Activated CD4-positive, alpha-beta T cell treated with anti-CD3 and anti-CD28 coated beads, Interleukin-2, amount 50 U/mL, for 4 hours (primary cell): ENCODE measurements around the gene RNF149.
"Not testable (repeated sequence)": the region's sequence is repeated elsewhere in the genome, so short reads cannot be mapped to it uniquely, and the experiment has no call there.

Source experiments
- DNase-seq, 2 experiments: peaks; one replicate each; pipeline ENCODE4 v3.0.0-alpha.2; 2020

Gene RNF149, protein sequence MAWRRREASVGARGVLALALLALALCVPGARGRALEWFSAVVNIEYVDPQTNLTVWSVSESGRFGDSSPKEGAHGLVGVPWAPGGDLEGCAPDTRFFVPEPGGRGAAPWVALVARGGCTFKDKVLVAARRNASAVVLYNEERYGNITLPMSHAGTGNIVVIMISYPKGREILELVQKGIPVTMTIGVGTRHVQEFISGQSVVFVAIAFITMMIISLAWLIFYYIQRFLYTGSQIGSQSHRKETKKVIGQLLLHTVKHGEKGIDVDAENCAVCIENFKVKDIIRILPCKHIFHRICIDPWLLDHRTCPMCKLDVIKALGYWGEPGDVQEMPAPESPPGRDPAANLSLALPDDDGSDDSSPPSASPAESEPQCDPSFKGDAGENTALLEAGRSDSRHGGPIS

DNA sequence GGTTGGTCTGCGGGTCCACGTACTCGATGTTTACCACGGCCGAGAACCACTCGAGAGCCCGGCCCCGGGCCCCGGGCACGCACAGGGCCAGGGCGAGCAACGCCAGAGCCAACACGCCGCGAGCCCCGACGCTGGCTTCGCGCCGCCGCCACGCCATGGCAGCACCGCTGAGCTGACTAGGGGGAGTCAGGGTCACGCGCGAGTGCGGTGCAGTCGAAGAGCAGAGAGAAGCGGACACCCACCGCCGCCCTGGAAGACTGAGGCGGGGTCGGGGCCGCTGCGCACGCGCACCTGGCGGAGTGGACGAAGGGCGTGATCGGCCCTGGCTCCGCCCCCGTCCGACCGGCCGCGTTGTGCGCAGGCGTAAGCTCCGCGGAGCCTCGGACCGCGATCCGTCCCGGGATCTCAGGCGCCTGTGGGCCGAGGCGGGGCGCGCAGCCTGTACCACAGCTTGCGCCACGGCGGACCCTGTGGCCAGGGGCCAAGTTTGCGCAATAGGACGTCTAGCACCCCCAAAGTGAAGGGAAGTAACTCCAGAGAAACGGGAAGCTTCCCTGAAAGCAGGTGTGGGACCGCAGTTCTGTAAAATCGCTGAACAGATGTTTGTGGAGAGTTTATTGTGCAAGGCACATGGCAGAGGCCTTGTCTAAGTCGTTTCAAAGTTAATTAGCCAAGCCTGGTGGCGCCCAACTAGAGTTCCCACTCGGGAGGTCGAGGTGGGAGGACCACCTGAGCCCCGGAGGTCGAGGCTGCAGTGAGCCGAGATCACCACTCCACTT is at the start of gene RNF149:
TSS of gene RNF149 (minus strand) at position 270 of the 779 bp plus-strand sequence. CDS start at position 157, 113 bp downstream.
- peak; percentile 85 for DNase-seq

GRCh38 chr2:101357376-101357775 is 48.9 kb upstream of the RNF149 start:
- no peak for DNase-seq

DNA sequence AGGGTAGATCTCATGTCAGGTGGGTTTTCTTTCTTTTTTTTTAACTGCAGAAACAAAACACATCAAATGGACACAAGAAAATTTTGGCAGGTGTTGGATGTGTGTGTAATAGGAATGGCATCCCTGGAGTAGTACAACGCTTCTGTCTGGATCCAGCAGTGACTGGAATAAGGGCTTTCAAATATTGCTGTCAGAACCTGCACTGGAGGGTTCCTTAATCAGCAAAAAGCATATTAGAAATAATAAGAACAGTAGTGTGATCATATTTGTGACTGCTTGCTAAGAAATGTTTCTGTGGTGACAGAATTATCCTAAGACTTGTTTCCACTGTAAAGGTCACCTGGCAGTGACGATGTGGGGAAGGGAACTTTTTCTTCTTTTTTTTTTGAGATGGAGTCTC is 48.0 kb upstream of the RNF149 start:
- no peak for DNase-seq

GRCh38 chr2:101356055-101356454 is 47.6 kb upstream of the RNF149 start:
- DNase-seq, result no peak

GRCh38 chr2:101355401-101356054 is 47.0 kb upstream of the RNF149 start:
- no peak for DNase-seq

GRCh38 chr2:101354420-101355311 is 46.2 kb upstream of the RNF149 start:
- no peak for DNase-seq

DNA sequence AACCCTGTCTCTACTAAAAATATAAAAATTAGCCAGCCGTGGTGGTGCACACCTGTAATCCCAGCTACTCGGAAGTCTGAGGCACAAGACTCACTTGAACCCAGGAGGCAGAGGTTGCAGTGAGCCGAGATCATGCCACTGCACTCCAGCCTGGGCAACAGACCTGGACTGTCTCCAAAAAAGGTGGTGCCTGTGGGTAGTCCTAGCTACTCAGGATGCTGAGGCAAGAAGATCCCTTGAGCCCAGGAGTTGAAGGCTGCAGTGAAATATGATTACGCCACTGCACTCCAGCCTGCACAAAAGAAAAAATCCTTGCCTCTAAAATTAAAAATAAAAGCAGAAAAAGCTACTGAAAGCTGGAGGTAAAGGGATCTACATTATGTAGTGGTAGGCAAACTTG is 44.1 kb upstream of the RNF149 start:
- not testable (repeated sequence) for DNase-seq

DNA sequence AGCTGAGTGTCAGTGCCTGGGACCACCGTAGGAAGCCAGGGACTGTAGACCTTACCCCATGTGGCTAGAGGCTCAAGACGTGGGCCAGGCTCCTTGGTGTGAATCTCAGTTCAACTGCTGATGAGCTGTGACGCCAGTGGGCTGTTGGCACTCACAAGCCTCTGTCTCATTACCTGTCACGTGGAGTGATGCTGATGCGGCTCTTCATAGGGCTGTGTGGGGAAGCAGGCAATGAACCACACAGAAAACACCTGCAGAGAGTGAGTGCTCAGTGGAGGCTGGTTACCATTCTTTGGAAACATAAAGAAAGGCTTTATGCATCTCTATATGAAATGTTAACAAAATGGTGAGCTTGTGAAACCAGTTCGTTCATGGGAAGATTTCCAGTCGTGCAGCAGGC is 42.7 kb upstream of the RNF149 start:
- no peak for DNase-seq

DNA sequence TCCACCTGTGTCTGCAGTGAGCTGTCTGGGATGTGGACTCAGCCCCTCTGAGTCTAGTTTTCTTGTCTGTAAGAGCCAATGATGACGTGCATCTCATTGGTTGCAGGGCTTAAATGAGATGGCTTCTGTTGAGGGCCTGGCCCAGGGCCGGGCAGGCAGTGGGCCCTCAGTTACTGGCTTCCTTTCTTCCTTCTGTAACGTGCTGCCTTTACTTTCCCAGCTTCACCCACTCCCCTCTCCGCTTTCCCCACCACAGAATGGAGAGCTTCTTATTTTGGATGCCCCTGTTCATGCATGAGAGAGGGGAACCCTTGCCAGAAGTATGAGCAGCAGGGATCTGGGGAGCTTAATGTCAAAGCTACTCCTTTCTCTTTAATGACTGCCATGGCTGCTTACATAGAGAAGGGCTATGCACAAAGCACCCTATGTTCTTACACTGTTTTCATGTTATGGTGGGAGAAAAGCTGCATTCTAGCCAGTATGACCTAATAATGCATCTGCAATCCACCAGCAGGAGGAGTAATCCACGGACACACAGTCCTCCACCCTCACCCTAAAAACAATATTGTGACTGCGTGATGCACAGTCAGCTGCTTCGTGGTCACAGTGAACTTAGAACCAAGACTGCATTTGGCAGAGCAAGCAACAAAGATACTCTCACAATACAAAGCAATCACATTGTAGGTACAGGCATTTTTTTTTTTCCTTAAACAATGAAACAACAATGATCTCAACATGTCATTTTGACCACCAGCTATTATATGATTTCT is 41.6 kb upstream of the RNF149 start:
- no peak for DNase-seq

DNA sequence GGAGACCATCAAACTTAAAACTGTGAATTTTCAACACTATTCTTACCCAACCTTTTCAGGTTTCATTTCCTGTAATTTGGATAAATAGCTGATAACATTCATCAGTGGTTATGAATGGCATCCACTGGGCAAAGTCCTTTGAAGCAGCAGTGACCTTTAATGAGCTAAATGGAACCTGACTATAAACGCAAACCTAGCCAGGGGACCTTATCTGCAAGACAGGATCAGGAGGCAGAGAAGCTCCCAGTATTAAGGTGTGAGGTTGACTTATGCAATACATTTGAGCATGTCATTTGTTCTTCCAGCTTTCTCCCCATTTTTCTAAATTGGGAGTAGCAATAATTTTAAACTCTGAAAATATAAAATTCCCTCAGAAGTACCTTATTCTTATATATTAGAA is 40.4 kb upstream of the RNF149 start:
- DNase-seq, result no peak

GRCh38 chr2:101346909-101347308 is 38.4 kb upstream of the RNF149 start:
- DNase-seq, result no peak

DNA sequence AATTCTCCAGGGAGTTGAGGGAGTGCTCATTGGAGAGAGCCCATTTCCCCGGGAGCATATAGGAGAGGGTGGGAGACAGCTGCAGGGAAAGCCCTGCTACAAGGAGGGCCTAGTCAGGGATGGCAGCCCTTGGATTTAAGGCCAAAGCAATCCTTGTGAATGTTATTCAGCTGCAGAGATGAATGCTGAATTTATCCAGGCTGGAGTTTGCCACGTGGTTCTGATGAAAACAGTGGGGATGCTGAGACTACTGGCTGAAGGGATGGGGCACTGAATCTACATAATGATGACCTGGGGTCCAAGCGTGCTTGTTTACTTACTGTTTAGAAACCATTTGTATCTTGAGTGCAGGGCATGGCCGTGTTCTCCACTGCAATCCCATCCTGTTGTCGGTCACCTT is 35.6 kb upstream of the RNF149 start:
- no peak for DNase-seq

GRCh38 chr2:101342625-101343008 is 34.1 kb upstream of the RNF149 start:
- no peak for DNase-seq

DNA sequence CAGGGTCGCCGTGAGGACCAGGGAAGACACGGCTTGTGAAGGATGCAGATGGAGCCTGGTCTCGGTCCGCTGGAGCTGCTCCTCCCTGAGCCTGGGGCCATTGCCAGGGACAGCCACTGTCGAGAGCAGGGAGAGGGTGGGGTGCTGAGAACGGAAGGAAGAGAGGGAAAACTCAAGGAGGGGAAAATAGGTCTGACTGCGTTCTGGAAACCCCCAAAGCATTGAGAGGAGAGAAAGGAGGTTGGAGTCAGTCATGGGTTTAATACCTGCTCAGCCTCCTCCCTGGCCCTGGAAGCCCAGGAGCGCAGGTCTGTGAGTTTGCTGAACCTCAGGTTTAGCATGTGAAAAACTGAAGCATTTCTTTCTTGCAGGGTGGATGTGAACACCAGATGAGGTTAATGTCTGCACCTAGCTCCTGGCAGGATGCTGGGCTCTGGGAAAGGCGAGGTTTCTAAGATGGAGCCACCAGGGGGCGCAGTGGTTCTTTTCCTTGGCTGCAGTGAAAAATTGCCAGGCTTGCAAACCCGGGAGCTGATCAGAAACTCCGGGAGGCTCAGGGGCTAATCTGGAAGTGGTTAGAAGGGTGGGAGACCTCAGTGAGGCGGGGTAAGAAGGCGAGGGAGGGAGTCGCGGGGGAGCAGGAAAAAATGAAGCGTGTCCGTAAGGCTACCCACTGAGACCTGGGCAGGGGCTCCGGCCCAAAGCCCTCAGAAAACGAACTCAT is 33.6 kb upstream of the RNF149 start:
- peak; percentile 65 to 72 for DNase-seq

DNA sequence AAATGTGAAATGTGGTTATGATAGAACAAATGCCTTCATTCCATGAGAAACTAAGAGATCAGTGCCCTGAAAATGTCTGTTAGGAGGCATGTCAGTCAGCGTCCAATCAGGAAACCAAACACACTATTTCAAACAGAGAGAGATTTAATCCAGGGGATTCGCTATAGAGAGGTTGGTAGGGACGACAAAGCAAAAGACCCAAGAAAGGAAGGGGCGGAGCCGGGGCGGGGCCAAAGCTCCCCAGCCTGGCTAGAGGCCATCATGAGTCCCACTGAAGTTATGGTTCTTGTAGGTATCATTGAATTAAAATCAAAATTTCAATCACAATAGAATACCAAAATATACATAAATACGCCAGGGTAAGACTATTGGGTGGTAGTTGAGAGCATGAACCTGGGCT is 32.9 kb upstream of the RNF149 start:
- peak in 1 of 2 experiments; percentile 13 for DNase-seq

DNA sequence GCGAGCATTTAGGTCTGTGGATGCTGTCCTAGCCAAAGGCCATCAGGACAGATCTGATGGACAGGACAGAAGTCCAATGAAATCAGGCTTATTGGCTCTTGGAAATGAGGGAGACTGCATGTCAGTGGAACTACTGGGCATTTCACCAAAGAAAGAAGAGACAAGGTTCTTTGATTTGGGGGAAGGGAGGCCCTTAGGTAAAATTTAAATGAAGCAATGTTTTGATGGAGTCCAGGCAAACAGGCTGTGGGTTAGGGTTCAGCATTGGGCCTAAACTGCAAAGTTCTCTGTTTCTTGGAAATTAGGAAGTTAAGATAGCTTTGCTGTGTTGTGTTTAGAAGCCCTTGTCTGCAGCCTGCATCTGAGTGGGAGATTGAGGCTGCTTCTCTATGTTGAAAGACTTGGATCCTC is 31.6 kb upstream of the RNF149 start:
- DNase-seq, result no peak

DNA sequence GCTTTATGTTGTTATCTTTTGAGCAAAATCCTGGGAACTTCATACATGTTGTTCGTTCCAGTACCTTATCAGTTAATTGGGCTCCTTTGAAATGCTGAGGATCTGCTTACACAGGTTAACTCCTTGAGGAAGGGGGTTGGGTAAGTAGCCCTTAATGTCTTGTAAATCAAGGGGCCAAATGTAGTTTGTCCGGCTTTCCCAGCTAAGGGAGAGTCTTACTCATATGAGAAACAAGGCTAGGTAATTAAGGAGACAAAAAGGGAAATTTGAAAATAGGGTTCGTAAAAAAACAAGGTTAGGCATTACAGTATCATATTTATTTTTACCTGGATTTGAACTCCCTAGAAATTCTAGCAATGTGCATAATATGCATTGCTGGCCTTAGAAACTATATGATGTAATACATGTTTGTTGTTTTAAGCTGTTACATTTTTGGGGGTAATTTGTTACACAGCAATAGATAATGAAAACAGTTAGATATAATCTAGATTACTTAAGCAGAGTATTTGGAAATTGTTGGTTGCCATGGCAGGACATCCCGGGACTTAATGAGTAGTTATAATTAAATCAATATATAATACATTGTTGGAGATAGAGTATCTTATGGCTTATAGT is 30.9 kb upstream of the RNF149 start:
- DNase-seq, result no peak

DNA sequence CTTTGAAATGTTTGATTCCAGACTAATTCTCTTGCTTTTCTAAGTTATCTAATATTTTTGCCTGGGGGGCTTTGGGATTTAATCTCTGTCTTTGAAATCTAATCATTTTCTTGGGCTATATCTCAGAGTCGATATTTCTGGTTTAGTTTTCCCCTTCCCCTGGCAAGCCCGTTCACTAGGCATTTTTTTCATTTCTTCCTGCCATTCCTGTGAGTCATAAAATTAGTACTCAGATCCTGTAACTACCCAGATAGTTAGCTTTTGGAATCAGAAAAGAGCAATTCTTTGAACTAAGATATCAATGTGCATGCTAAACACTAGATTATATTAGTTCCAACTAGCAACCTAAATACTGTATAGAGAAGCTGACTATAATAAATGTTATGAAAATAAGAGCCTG is 29.4 kb upstream of the RNF149 start:
- DNase-seq, result no peak

- no peak for DNase-seq
Measured at GRCh38 chr2:101332885-101333766, 24.6 kb upstream of the RNF149 start.

GRCh38 chr2:101331202-101331601 is 22.7 kb upstream of the RNF149 start:
- DNase-seq, result no peak
